ENCODE results near the gene LRRC63. TPM values are rescaled to one million over a fixed set of nuclear protein-coding genes. Genes with fewer than 3 reads are reported as not detected.

The LRRC63 gene
- total and polyA plus RNA-seq, 10 donors = 0.04 to 1.3 (median 0.62) TPM

DNA sequence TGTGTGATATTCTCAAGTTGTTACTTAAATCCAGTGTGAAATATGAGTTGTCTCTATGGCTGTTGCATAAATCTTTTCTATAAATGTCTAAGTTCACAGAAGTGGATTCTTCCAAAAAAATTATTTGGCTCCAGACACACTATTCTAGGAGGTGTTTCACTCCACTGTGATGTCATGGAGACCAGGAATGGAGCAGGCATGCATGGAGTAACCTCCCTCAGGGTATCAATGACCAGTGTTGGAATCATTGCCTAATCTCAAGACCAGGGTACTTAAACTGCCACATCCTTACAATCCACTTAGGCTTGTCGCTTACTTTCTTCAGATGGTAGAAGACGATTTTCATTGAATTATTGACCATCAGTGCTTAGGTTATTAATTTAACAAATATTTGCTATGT is 55.4 kb downstream of the LRRC63 start:
- Histone ChIP-seq H3K27me3 (replicated peaks in 1 of 7) (no peaks in the 10 kb centered on the region), H3K4me1 (no peaks in the 10 kb centered on the region), H3K36me3 (no peaks in the 10 kb centered on the region), H3K27ac (no peak overlapping the region), H3K4me3 (no peak overlapping the region), H3K9me3 (no peaks in the 10 kb centered on the region)
- TF ChIP-seq POLR2A (IDR thresholded peaks at IDR 0.05) = no peak
- no peak for TF ChIP-seq POLR2AphosphoS5 (IDR thresholded peaks at IDR 0.05)
- TF ChIP-seq, protein P1, sequence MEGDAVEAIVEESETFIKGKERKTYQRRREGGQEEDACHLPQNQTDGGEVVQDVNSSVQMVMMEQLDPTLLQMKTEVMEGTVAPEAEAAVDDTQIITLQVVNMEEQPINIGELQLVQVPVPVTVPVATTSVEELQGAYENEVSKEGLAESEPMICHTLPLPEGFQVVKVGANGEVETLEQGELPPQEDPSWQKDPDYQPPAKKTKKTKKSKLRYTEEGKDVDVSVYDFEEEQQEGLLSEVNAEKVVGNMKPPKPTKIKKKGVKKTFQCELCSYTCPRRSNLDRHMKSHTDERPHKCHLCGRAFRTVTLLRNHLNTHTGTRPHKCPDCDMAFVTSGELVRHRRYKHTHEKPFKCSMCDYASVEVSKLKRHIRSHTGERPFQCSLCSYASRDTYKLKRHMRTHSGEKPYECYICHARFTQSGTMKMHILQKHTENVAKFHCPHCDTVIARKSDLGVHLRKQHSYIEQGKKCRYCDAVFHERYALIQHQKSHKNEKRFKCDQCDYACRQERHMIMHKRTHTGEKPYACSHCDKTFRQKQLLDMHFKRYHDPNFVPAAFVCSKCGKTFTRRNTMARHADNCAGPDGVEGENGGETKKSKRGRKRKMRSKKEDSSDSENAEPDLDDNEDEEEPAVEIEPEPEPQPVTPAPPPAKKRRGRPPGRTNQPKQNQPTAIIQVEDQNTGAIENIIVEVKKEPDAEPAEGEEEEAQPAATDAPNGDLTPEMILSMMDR (IDR thresholded peaks at IDR 0.05 in 8 of 11, conservative IDR thresholded peaks at IDR 0.05 in 3 of 11) = no peak
- WGBS, 5 donors = 87 to 96% (median 89%) methylated on average over 2 of the region's 2 CpGs
- DNase-seq = no peak
- intact Hi-C loops (cut with DNase I; ENCODE audit: low total_unique reads) = no loop called here

DNA sequence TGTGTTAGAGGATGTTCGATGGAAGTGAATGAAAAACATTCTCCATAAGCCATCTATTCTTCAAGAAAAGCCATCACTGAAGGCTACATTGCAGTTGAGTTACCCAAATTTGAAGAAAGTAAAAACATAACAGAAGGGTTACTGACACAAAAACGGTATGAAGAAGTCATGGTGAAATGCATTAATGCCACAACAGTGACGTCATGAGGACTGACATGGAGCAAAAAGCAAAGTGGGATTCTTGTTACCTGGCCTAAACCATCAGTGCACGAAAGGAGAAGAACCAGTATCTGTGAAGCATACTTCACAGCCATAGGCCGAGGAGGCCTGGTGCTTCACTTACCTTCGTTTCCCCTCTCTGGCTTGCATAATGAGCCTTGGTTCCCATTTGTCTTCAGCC is 58.7 kb downstream of the LRRC63 start:
- no peaks in the 10 kb centered on the region for H3K4me1 ChIP-seq
- no peaks in the 10 kb centered on the region for H3K27me3 ChIP-seq (replicated peaks in 1 of 7)
- H3K27ac ChIP-seq = no peak overlapping the region
- no peak overlapping the region for H3K4me3 ChIP-seq
- H3K9me3 ChIP-seq = no peaks in the 10 kb centered on the region
- no peak for DNase-seq
- 76 to 89% (median 80%) methylated on average over 6 of the region's 6 CpGs for WGBS, 5 donors
- H3K36me3 ChIP-seq = no peaks in the 10 kb centered on the region
- intact Hi-C loops (cut with DNase I; ENCODE audit: low total_unique reads) = no loop called here
- TF ChIP-seq, protein P1 (IDR thresholded peaks at IDR 0.05 in 8 of 11, conservative IDR thresholded peaks at IDR 0.05 in 3 of 11) = no peak
- TF ChIP-seq POLR2AphosphoS5 (IDR thresholded peaks at IDR 0.05) = no peak
- TF ChIP-seq POLR2A (IDR thresholded peaks at IDR 0.05) = no peak

- no peak for DNase-seq
- H3K27me3 ChIP-seq (replicated peaks in 1 of 7) = no peaks in the 10 kb centered on the region
- WGBS, 5 donors = 85 to 91% (median 88%) methylated on average over 3 of the region's 3 CpGs
- TF ChIP-seq, protein P1 (IDR thresholded peaks at IDR 0.05 in 8 of 11, conservative IDR thresholded peaks at IDR 0.05 in 3 of 11) = no peak
- TF ChIP-seq POLR2AphosphoS5 (IDR thresholded peaks at IDR 0.05) = no peak
- TF ChIP-seq POLR2A (IDR thresholded peaks at IDR 0.05) = no peak
- no peak overlapping the region for H3K27ac ChIP-seq
- no peaks in the 10 kb centered on the region for H3K4me1 ChIP-seq
- no peaks in the 10 kb centered on the region for H3K9me3 ChIP-seq
- intact Hi-C loops (cut with DNase I; ENCODE audit: low total_unique reads) = no loop called here
- H3K4me3 ChIP-seq = no peak overlapping the region
- H3K36me3 ChIP-seq = no peaks in the 10 kb centered on the region
Measured at GRCh38 chr13:46274094-46274698, 62.5 kb downstream of the LRRC63 start.

- H3K27me3 ChIP-seq (replicated peaks in 1 of 7) = no peaks in the 10 kb centered on the region
- no peak overlapping the region for H3K4me3 ChIP-seq
- no peaks in the 10 kb centered on the region for H3K36me3 ChIP-seq
- TF ChIP-seq POLR2AphosphoS5 (IDR thresholded peaks at IDR 0.05) (no peak), POLR2A (IDR thresholded peaks at IDR 0.05) (no peak)
- TF ChIP-seq, protein P1 (IDR thresholded peaks at IDR 0.05 in 8 of 11, conservative IDR thresholded peaks at IDR 0.05 in 3 of 11) = no peak
- intact Hi-C loops (cut with DNase I; ENCODE audit: low total_unique reads) = no loop called here
- WGBS, 5 donors = 43 to 50% (median 48%) methylated on average over 4 of the region's 4 CpGs
- no peaks in the 10 kb centered on the region for H3K9me3 ChIP-seq
- no peaks in the 10 kb centered on the region for H3K4me1 ChIP-seq
- DNase-seq = no peak
- no peak overlapping the region for H3K27ac ChIP-seq
Measured at GRCh38 chr13:46278474-46278873, 66.7 kb downstream of the LRRC63 start.
